ENCODE data around the gene PSMF1.
"Not testable (repeated sequence)": the region's sequence is repeated elsewhere in the genome, so short reads cannot be mapped to it uniquely, and the experiment has no call there.

PSMF1 gene

DNA sequence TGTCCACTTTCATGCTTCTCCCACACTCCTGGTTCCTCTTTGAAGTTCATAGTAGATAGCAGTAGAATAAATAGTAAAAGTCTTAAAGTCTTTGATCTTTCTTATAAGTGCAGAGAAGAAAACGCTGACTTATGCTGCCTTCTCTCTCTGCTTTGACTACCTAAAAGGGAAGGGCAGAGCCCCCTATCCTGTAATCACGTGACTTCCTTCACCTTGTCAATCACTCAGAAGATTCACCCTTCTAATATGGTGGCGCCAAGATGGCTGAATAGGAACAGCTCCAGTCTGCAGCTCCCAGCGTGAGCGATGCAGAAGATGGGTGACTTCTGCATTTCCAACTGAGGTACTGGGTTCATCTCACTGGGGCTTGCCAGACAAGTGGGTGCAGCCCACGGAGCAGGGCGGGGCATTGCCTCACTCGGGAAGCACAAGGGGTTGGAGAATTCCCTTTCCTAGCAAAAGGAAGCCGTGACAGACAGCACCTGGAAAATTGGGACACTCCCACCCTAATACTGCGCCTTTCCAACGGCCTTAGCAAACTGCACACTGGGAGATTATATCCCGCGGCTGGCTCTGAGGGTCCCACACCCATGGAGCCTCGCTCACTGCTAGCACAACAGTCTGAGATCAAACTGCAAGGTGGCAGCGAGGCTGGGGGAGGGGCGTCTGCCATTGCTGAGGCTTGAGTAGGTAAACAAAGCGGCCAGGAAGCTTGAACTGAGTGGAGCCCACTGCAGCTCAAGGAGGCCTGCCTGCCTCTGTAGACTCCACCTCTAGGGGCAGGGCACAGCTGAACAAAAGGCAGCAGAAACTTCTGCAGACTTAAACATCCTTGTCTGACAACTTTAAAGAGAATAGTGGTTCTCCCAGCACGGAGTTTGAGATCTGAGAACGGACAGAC lies 98.4 kb downstream of the PSMF1 start:
- DNase-seq = not testable (repeated sequence)
